CD4-positive, alpha-beta T cell treated with Interferon alpha-2 for 1 hour (primary cell): ENCODE measurements around the gene BCR.

ENCODE experiments used
- DNase-seq, 2 donors: peaks; one replicate each; pipeline ENCODE4 v3.0.0-alpha.2; 2020 to 2022

The BCR gene

GRCh38 chr22:23218867-23219251, 38.5 kb downstream of the BCR start:
- DNase-seq, result no peak

GRCh38 chr22:23219317-23219716, 39.0 kb downstream of the BCR start:
- no peak for DNase-seq

- peak; percentile 37 to 47 for DNase-seq
These were observed 39.6 kb downstream of the BCR start for GRCh38 chr22:23219822-23220484.

- DNase-seq, result peak in 1 of 2 donors; percentile 39
These were observed 40.4 kb downstream of the BCR start for GRCh38 chr22:23220485-23221350.

GRCh38 chr22:23221351-23221804, 41.1 kb downstream of the BCR start:
- no peak for DNase-seq

GRCh38 chr22:23222033-23222792, 41.9 kb downstream of the BCR start:
- no peak for DNase-seq

GRCh38 chr22:23222793-23223568, 42.7 kb downstream of the BCR start:
- no peak for DNase-seq

- no peak for DNase-seq
These were observed 43.4 kb downstream of the BCR start for GRCh38 chr22:23223569-23224317.

- DNase-seq, result no peak
These were observed 44.5 kb downstream of the BCR start for GRCh38 chr22:23224846-23225245.

- no peak for DNase-seq
These were observed 45.0 kb downstream of the BCR start for GRCh38 chr22:23225337-23225723.

- peak in 1 of 2 donors; percentile 56 for DNase-seq
These were observed 45.6 kb downstream of the BCR start for GRCh38 chr22:23225724-23226496.

GRCh38 chr22:23226497-23226850, 46.2 kb downstream of the BCR start:
- no peak for DNase-seq

GRCh38 chr22:23227380-23227779, 47.1 kb downstream of the BCR start:
- no peak for DNase-seq

- no peak for DNase-seq
These were observed 48.2 kb downstream of the BCR start for GRCh38 chr22:23228503-23228902.

GRCh38 chr22:23229646-23230045, 49.3 kb downstream of the BCR start:
- DNase-seq, result no peak

GRCh38 chr22:23230348-23231068, 50.2 kb downstream of the BCR start:
- no peak for DNase-seq

- DNase-seq, result no peak
These were observed 51.3 kb downstream of the BCR start for GRCh38 chr22:23231471-23232093.

GRCh38 chr22:23232094-23232905, 52.0 kb downstream of the BCR start:
- no peak for DNase-seq

- DNase-seq, result no peak
These were observed 52.8 kb downstream of the BCR start for GRCh38 chr22:23233084-23233531.
